ENCODE measurements around the gene CADM1. TPM values are rescaled to one million over a fixed set of nuclear protein-coding genes. Genes with fewer than 3 reads are reported as not detected.

CADM1 gene
- total and polyA plus RNA-seq, 2 donors (not counting 3 experiments of a cell fraction or from before 2014, with no cell fraction given), result 0.52 to 2.6 TPM

GRCh38 chr11:115425250-115425649 lies 79.0 kb downstream of the CADM1 start:
- Histone ChIP-seq H3K9me1 (replicated peaks; ENCODE audit: control insufficient read depth, extremely low read depth, insufficient read depth, low read length) (no peaks in the 10 kb centered on the region), H3K79me2 (ENCODE audit: control insufficient read depth, insufficient read depth, low read length) (no peaks in the 10 kb centered on the region), H3K9ac (replicated peaks; ENCODE audit: extremely low read depth, insufficient read depth, low read length) (no peak overlapping the region), H3K4me2 (ENCODE audit: insufficient read depth, low read length) (no peak overlapping the region), H4K20me1 (replicated peaks; ENCODE audit: control insufficient read depth, extremely low read depth, insufficient read depth, low read length) (no peaks in the 10 kb centered on the region), H3K27ac (ENCODE audit: insufficient read depth, low read depth, low read length) (no peak overlapping the region), H3K9me3 (replicated peaks; ENCODE audit: control insufficient read depth, insufficient read depth, low read length) (no peaks in the 10 kb centered on the region), H3K27me3 (ENCODE audit: control insufficient read depth in 2 of 2, insufficient read depth in 2 of 2, low read length in 2 of 2) (no peaks in the 10 kb centered on the region), H2AFZ (ENCODE audit: low read depth, low read length) (no peak overlapping the region), H3K4me3 (replicated peaks in 1 of 3; ENCODE audit: insufficient read depth in 1 of 3, low read depth in 1 of 3, low read length in 3 of 3) (no peak overlapping the region), H3K4me1 (ENCODE audit: control insufficient read depth, extremely low read depth, insufficient read depth, low read length) (no peaks in the 10 kb centered on the region), H3K36me3 (ENCODE audit: control insufficient read depth in 2 of 2, extremely low read depth in 1 of 2, insufficient read depth in 2 of 2, low read length in 2 of 2) (no peaks in the 10 kb centered on the region)
- POLR2A ChIA-PET, result no interaction called here
- no peak for TF ChIP-seq FOS (IDR thresholded peaks at IDR 0.05; ENCODE audit: borderline replicate concordance, insufficient read depth, low read length)
- no peak for TF ChIP-seq EZH2 (IDR thresholded peaks at IDR 0.05; ENCODE audit: borderline replicate concordance, low read depth, low read length, severe bottlenecking)
- DNase-seq (ENCODE audit: low read depth, low spot score), result no peak
- intact Hi-C loops (cut with micrococcal nuclease), result no loop called here
- no peak for FAIRE-seq
- CTCF ChIA-PET, result no interaction called here
- BruUV-seq (replicated peaks), result no TSS peak
- dilution Hi-C loops (cut with MboI; ENCODE audit: extremely low pct_ligation_motif_present, low sequenced_read_pairs), result no loop called here

GRCh38 chr11:115423728-115424459 lies 80.3 kb downstream of the CADM1 start:
- TF ChIP-seq, protein P1, sequence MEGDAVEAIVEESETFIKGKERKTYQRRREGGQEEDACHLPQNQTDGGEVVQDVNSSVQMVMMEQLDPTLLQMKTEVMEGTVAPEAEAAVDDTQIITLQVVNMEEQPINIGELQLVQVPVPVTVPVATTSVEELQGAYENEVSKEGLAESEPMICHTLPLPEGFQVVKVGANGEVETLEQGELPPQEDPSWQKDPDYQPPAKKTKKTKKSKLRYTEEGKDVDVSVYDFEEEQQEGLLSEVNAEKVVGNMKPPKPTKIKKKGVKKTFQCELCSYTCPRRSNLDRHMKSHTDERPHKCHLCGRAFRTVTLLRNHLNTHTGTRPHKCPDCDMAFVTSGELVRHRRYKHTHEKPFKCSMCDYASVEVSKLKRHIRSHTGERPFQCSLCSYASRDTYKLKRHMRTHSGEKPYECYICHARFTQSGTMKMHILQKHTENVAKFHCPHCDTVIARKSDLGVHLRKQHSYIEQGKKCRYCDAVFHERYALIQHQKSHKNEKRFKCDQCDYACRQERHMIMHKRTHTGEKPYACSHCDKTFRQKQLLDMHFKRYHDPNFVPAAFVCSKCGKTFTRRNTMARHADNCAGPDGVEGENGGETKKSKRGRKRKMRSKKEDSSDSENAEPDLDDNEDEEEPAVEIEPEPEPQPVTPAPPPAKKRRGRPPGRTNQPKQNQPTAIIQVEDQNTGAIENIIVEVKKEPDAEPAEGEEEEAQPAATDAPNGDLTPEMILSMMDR (IDR thresholded peaks at IDR 0.05; ENCODE audit: extremely low read depth in 1 of 2, insufficient read depth in 1 of 2, low read depth in 1 of 2, low read length in 2 of 2), result no peak
- TF ChIP-seq POLR2A (IDR thresholded peaks at IDR 0.05; ENCODE audit: low read depth, low read length) (no peak), FOS (IDR thresholded peaks at IDR 0.05; ENCODE audit: borderline replicate concordance, insufficient read depth, low read length) (no peak), MYC (IDR thresholded peaks at IDR 0.05; ENCODE audit: low read depth, low read length) (no peak)
- TF ChIP-seq, protein P2, sequence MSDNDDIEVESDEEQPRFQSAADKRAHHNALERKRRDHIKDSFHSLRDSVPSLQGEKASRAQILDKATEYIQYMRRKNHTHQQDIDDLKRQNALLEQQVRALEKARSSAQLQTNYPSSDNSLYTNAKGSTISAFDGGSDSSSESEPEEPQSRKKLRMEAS (IDR thresholded peaks at IDR 0.05; ENCODE audit: insufficient read depth, insufficient read length), result no peak
- dilution Hi-C loops (cut with MboI; ENCODE audit: extremely low pct_ligation_motif_present, low sequenced_read_pairs), result no loop called here
- FAIRE-seq (no peak), DNase-seq (ENCODE audit: low read depth, low spot score) (no peak)
- intact Hi-C loops (cut with micrococcal nuclease), result no loop called here
- no TSS peak for BruUV-seq (replicated peaks)
- Histone ChIP-seq H3K9ac (replicated peaks; ENCODE audit: extremely low read depth, insufficient read depth, low read length) (no peak overlapping the region), H4K20me1 (replicated peaks; ENCODE audit: control insufficient read depth, extremely low read depth, insufficient read depth, low read length) (no peaks in the 10 kb centered on the region), H3K27ac (ENCODE audit: insufficient read depth, low read depth, low read length) (no peak overlapping the region), H3K4me2 (ENCODE audit: insufficient read depth, low read length) (no peak overlapping the region), H2AFZ (ENCODE audit: low read depth, low read length) (no peak overlapping the region), H3K36me3 (ENCODE audit: control insufficient read depth in 2 of 2, extremely low read depth in 1 of 2, insufficient read depth in 2 of 2, low read length in 2 of 2) (no peaks in the 10 kb centered on the region), H3K4me3 (replicated peaks in 1 of 3; ENCODE audit: insufficient read depth in 1 of 3, low read depth in 1 of 3, low read length in 3 of 3) (no peak overlapping the region), H3K79me2 (ENCODE audit: control insufficient read depth, insufficient read depth, low read length) (no peaks in the 10 kb centered on the region), H3K27me3 (ENCODE audit: control insufficient read depth in 2 of 2, insufficient read depth in 2 of 2, low read length in 2 of 2) (no peaks in the 10 kb centered on the region), H3K9me3 (replicated peaks; ENCODE audit: control insufficient read depth, insufficient read depth, low read length) (no peaks in the 10 kb centered on the region), H3K9me1 (replicated peaks; ENCODE audit: control insufficient read depth, extremely low read depth, insufficient read depth, low read length) (no peaks in the 10 kb centered on the region), H3K4me1 (ENCODE audit: control insufficient read depth, extremely low read depth, insufficient read depth, low read length) (no peaks in the 10 kb centered on the region)
- POLR2A ChIA-PET, result no interaction called here
- CTCF ChIA-PET, result no interaction called here
